Measurements from ENCODE around the gene COG5. TPM values are rescaled to one million over a fixed set of nuclear protein-coding genes. Genes with fewer than 3 reads are reported as not detected.

COG5 gene
- total RNA-seq, 1 donor from 2014 or later: 36.3 TPM

- H3K36me3 ChIP-seq (ENCODE audit: control insufficient read depth, insufficient read depth, low read length): no peaks in the 10 kb centered on the region
- TF ChIP-seq, protein P1, sequence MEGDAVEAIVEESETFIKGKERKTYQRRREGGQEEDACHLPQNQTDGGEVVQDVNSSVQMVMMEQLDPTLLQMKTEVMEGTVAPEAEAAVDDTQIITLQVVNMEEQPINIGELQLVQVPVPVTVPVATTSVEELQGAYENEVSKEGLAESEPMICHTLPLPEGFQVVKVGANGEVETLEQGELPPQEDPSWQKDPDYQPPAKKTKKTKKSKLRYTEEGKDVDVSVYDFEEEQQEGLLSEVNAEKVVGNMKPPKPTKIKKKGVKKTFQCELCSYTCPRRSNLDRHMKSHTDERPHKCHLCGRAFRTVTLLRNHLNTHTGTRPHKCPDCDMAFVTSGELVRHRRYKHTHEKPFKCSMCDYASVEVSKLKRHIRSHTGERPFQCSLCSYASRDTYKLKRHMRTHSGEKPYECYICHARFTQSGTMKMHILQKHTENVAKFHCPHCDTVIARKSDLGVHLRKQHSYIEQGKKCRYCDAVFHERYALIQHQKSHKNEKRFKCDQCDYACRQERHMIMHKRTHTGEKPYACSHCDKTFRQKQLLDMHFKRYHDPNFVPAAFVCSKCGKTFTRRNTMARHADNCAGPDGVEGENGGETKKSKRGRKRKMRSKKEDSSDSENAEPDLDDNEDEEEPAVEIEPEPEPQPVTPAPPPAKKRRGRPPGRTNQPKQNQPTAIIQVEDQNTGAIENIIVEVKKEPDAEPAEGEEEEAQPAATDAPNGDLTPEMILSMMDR (IDR thresholded peaks at IDR 0.05; ENCODE audit: insufficient read depth, low read length, severe bottlenecking): no peak
- FAIRE-seq: no peak
- no peak for DNase-seq (ENCODE audit: low read depth)
- H3K4me3 ChIP-seq (ENCODE audit: low read depth, low read length): no peak overlapping the region
- no peaks in the 10 kb centered on the region for H3K27me3 ChIP-seq (ENCODE audit: control insufficient read depth, insufficient read depth, low read length)
Measured at GRCh38 chr7:107605218-107605815, 41.6 kb upstream of the COG5 start.

- TF ChIP-seq, protein P1 (IDR thresholded peaks at IDR 0.05; ENCODE audit: insufficient read depth, low read length, severe bottlenecking): no peak
- no peak for FAIRE-seq
Measured at GRCh38 chr7:107600816-107601215, 37.1 kb upstream of the COG5 start.

DNA sequence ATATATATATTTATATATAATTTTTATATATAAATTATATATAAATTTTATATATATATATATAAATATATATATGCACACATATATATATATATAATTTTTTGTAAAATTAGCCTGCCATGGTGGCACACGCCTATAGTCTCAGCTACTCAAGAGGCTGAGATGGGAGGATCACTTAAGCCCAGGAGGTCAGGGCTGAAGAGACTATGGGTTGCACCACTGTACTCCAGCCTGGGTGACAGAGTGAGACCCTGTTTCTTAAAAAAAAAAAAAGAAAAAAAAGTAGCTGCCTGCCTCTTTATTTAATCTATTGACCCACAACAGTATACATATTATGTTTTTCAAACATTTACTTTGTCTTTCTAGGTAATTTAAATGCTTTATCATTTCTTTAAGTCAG, 35.5 kb upstream of the COG5 start:
- TF ChIP-seq, protein P1 (IDR thresholded peaks at IDR 0.05; ENCODE audit: insufficient read depth, low read length, severe bottlenecking): no peak

More at GRCh38 chr7:107600816-107601215, 37.1 kb upstream of the COG5 start:
- Histone ChIP-seq H3K27me3 (ENCODE audit: control insufficient read depth, insufficient read depth, low read length) (no peaks in the 10 kb centered on the region), H3K36me3 (ENCODE audit: control insufficient read depth, insufficient read depth, low read length) (no peaks in the 10 kb centered on the region), H3K4me3 (ENCODE audit: low read depth, low read length) (no peak overlapping the region)
- DNase-seq (ENCODE audit: low read depth): no peak

GRCh38 chr7:107597953-107598352, 34.2 kb upstream of the COG5 start:
- FAIRE-seq (no peak), DNase-seq (ENCODE audit: low read depth) (no peak)
- Histone ChIP-seq H3K36me3 (ENCODE audit: control insufficient read depth, insufficient read depth, low read length) (no peaks in the 10 kb centered on the region), H3K27me3 (ENCODE audit: control insufficient read depth, insufficient read depth, low read length) (no peaks in the 10 kb centered on the region), H3K4me3 (ENCODE audit: low read depth, low read length) (no peak overlapping the region)
- TF ChIP-seq, protein P1 (IDR thresholded peaks at IDR 0.05; ENCODE audit: insufficient read depth, low read length, severe bottlenecking): no peak

More for the DNA sequence above, 35.5 kb upstream of the COG5 start:
- Histone ChIP-seq H3K36me3 (ENCODE audit: control insufficient read depth, insufficient read depth, low read length) (no peaks in the 10 kb centered on the region), H3K4me3 (ENCODE audit: low read depth, low read length) (no peak overlapping the region), H3K27me3 (ENCODE audit: control insufficient read depth, insufficient read depth, low read length) (no peaks in the 10 kb centered on the region)
- DNase-seq (ENCODE audit: low read depth) (no peak), FAIRE-seq (no peak)

DNA sequence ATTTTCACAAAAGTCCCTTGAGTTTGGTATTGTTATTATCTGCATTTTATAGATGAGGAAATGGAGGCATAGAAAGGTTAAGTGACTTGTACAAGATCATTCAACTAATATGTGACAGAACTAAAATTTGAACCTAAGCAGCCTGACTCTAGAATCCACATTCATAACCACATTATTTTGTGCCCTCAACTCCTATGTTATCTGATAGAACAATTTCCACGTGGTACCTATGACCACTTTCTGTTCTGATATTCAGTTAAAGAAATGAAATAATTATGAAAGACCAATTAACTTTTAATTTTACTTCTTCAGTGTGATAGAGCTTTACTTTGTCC, 33.8 kb upstream of the COG5 start:
- TF ChIP-seq, protein P1 (IDR thresholded peaks at IDR 0.05; ENCODE audit: insufficient read depth, low read length, severe bottlenecking): no peak
- Histone ChIP-seq H3K4me3 (ENCODE audit: low read depth, low read length) (no peak overlapping the region), H3K36me3 (ENCODE audit: control insufficient read depth, insufficient read depth, low read length) (no peaks in the 10 kb centered on the region), H3K27me3 (ENCODE audit: control insufficient read depth, insufficient read depth, low read length) (no peaks in the 10 kb centered on the region)
- FAIRE-seq: no peak
- DNase-seq (ENCODE audit: low read depth): no peak

Measured in bronchial epithelial cell (primary cell).